NCI-H1105 treated with DMSO at 0.1 percent for 48 hours (cell line): ENCODE data around the gene PTPRT.

Experiments used
- DNase-seq: peaks from one replicate; lab custom pipeline; 2025; lab: John Stamatoyannopoulos, UW

PTPRT gene

DNA sequence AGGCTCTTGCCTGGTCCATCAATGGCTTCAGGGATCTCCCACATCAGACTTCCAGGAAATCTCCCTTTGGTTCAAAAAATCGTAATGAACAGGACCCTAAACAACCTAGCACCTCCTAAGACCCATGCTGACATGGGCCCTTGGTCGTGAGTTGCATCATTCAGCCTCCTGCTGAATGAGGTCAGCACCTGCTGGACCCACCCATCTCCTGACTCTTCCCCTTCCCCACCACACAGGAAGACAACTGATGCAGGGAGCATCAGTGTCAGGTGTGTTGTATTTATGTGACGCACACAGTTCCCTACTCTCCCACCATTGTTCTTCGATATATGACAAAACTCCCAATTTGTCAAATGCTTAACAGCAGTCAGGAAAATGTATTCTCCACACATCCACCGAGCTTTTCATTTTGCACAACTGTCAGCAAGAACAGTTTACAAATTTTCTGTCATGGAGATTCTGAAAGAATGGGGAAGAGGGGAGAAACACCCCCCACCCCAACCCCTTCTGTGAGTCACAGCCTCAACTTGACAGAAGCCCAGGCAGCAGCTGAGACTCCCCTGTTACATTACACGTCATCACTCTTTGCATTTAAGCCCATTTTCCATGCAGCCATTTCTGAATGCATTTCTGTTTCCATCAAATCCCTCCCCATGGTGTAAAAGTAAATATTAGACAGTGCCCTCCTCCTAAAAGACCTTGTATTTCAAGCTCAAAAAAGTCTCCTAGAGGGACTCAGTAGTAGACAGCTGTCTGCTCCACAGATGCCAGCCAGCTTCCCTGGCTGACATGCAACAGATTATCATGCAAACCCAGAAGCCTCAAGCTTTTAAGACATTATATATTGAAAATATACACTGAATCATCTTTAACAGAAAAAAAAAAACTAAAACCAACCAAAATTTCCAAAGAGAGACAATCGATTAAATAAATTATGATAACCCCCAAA is 577.5 kb downstream of the PTPRT start:
- DNase-seq = no peak

GRCh38 chr20:42611423-42611822 is 578.3 kb downstream of the PTPRT start:
- no peak for DNase-seq

GRCh38 chr20:42610070-42610469 is 579.6 kb downstream of the PTPRT start:
- no peak for DNase-seq

DNA sequence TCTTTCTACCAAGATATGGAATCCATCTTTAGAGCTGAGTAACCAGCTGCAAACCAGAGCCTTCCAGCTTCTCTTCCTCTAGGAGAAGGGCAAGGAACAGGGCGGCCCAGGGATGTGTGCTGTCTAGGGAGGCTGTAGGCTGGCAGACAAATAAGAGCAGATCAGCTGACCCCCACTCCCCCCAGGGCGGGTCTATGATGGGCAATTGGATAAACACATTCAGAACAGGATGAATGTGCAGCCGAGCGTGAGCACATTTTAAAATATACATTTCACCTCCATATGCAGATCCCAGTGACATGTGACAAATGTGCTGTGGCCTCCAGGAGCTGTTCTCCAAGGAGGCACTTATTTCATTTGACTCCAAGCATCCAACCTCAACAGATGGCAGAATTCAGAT is 580.1 kb downstream of the PTPRT start:
- no peak for DNase-seq

DNA sequence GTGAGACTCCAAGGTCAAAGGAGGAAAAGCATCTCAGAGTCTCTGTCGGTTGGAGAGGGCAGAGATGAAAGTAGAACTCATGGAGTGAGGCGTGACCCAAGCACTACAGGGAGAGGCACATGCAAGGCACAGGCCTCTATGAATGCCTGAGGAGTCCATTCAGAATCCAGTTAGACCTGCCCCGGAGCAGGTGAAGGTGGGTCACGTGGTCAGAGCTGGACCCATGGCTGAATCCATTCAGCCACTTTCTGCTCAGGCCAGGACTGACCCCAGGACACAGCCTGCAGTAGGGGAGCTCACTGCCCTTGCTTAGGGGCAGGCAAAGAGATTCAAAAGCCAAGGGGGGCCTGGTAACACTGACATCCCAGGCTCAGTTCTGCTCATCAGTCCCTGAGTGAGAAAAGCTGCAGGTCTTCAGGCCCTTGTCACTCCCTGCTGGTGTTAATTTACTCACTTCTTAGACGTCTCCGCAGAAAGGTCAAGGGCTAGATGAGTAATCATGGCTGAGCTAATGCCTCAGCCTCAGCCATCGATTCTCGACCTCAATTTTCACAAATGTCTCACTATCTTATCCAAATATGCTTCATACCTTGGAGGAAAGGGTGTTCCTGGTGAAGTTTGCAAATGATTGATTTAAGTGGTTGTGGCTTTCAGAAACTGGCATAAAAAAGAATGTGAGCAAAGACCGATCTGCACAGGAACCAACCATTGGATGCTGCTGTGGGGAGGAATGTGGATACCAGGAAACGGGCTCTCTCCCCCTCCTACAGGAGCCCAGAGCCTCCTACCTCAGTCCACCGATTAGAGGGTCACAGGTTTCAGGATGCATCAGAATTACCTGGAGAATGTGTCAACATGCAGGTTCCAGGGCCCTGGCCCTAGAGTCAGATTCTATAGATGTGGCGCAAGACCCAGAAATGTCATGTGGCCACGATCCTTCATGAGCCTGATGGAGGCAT is 584.4 kb downstream of the PTPRT start:
- DNase-seq = no peak

DNA sequence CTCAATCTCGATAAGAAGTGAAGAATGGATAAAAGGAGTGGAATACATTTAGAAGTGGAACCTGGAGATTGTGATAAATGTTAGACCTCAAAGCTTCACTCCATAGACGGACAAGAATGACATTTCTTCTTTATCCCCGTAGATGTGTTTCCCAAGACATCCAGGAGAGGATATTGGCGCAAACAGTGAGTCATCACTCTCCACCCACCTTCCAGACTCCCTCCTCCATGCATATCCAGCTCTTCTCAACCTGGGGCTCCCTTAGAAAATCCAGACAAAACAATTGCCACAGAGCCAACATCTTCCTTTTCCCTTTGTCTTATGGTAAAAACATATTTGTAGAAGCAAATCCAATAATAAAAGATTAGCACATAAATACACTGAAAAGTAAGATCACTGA is 586.1 kb downstream of the PTPRT start:
- DNase-seq = no peak

DNA sequence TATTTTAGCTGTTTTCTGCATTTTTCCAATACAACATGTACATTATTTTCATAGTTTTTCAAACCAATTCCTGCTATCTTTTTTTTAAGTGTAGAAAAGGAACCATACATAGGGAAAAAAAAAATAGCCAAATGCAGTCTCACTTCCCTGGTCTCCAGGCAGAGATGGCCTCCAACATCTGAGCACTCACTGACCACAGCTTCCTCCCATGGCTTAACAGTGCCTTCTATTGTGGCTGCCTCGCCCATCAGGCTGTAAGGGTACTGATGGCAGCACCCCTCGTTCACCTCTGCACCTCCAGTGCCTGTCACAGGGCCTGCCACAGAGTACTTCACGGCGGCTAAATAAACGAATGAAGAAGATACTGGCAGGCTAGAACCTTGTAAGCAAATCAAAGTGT is 591.1 kb downstream of the PTPRT start:
- no peak for DNase-seq

DNA sequence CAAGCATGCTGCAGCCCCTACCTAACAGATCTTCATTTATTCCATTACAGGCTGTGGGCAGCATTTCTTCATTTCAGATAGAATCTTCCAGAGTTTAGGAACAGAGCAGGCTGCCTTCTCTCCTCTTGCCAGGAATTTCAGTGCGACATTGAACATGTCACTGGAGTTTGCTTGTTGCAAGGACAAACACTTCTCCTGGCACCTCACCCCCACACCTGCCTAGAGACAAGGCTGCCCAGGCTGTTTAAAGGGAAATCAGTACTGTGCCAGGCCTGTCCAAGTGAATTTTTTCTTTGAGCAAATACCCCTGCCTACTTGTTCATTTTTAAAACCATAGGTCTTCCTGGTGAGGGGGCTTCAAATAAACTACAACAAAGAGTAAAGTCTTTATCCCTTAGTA is 594.1 kb downstream of the PTPRT start:
- DNase-seq = no peak

DNA sequence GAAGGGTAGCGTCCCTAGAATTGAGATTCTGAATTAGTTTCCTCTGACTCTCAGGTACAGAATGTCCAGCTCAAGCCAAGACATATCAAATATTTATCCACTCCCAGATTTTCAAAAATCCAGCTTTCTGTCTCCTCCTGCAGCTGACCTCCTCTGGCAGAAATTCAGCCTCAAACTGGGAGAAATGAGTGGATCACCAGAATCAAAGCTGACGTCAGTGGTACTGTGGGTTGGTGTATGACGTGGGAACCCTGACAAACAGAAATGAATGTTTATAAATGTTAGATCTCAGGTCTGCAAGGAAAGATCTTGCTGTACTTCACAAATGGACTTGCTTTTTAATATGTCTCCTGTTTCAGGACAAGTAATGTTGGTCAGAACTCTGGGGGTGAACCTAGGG is 595.0 kb downstream of the PTPRT start:
- DNase-seq = no peak

- no peak for DNase-seq
These were observed 595.7 kb downstream of the PTPRT start for GRCh38 chr20:42594011-42594410.

DNA sequence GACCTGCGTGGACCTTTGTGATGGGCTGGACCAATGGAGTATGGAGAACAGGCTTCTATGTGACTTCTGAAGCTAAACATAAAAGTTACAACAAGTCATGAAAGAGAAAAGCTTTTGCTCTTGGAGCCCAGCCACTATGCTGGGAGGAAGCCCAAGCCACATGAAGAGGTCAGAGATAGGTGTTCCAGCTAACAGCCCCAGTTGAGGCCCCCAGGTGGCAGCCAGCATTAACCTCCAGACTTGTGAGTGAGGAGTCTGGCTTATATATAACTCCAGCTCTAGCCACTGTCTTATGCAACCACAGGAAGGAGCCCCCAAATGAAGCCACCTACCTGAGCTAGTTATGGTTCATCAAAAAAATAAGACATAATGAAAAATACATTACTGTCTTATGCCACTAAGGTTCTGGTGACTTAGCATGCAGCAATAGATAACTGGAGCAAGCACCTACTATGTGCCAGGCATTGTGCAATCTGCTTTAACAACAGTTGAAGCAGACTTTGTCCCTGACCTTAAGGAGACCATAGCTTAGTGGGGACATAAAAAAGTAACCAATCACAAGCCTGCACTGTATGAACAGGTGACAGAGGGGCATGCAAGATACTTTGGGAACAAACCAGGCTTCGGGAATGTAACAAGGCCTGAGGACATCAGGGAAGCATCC is 599.6 kb downstream of the PTPRT start:
- no peak for DNase-seq

DNA sequence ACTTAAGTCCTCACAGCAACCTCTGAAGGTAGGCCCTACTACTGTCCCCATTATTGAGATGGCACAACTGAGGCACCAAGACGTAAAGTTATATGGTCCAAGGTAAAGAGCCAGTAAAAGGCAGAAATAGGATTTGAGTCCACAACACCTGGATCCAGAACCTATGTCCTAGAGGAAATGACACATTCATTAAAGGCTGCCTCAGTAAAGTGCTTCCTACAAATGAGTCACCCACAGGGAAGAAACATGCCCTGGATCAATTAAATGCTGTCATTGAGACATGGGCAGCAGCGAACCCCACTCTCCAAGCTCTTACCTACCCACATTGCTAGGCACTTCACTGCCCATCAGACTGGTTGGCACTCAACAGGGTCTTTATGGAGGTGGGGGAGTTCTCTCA is 600.9 kb downstream of the PTPRT start:
- no peak for DNase-seq

- no peak for DNase-seq
These were observed 602.3 kb downstream of the PTPRT start for GRCh38 chr20:42587427-42587826.

DNA sequence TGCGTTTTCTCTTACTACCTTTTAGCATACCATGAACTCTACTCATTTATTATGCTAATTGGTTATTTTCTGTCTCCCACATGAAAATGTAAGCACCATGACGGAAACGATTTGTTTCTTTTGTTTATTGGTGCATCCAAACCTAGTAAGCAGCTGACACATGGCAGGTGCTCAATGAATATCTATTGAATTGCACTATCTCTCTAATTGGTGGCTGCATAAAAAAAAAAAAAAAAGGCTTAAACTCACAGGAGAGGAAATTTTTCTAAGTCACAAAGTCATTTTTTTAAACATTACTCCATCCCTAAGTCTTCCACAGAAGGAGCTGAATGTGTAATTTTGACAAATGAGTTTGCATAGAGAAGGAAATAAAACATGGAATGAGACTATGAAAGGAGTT is 608.4 kb downstream of the PTPRT start:
- DNase-seq = no peak

DNA sequence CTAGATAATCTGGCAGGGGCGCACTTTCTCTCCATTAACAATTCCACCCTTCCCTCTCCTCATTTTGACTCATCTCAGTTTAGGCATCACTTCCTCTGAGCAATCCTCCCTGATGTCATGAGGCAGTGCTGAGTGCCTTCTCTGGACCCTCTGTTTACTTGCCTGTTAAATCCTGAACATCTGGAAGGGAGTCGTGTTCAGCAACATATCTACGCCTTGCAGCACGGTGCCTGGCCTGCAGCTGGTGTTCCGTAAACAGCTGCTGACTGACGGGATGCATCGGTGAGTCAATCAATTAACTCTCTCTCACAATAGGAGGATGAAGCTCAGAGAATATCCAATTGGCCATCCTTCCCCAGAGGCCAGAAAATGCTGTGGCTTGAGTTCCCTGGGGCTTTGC is 613.5 kb downstream of the PTPRT start:
- no peak for DNase-seq

DNA sequence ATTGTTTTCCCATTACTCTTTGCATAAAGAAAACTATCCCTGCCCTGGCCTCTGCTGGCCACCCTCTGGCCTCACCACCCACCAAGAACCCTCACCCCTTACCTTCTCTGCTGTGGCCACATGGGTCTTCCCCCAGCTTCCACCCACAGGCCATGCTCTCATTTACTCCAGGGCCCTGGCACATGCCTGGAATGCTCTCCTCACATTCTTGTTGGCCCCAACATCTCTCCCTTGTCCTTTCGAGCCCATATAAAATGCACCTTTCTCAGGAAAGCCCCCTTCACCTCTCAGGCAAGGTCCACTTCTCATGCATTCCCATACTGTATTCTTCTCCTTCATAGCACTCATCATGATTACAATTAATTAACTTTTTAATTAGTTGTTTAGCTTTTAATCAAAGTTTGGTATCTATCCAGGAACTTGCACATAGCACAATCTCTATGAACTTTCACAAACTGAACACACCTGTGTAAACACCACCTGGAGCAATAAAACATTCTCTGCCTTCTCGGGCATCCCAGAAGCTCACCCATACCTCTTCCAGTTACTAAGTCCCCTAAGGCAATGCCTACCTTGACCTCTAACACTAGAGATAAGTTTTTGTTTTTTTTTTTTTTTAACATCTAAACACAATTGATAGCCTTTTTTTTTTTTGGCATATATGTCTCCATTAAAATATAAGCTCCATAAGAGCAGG is 617.2 kb downstream of the PTPRT start:
- DNase-seq = no peak

DNA sequence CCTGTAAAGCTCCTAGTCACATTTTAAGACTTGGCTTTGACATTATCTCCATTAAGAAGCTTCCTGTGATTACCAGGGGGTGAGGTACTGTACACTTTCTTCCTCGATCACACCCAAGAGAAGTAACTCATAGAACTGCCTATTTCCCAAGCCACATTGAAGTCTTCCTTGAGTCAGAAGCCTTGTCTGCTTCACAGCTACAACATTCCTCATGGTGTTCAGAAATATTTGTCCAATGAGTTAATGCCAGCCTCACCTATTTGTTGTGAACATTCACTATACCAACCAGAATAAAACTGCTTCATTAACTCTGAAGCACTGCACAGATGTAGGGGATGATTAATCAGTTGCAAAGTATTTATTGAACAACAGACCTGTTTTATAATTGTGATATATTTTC is 622.3 kb downstream of the PTPRT start:
- no peak for DNase-seq

GRCh38 chr20:42565235-42565995 is 624.3 kb downstream of the PTPRT start:
- no peak for DNase-seq

DNA sequence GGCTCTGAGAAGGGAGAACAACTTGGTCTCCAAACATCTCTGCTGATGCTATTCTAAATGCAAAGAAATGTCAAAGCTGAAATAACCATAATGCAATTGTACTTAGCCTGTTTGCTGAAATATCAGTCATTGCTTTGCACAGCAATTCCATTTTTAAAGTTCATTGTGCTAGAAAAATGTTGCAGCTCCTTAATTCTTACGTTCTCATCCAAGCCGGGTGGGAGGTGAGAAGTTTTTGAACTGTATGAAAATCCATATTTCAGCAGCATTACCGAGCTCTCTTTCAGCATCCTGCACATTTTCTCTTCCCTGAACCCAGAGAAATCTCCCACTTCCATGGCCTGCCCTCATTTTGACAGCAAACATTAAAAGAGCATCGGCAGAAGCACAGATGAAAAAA is 630.0 kb downstream of the PTPRT start:
- no peak for DNase-seq

DNA sequence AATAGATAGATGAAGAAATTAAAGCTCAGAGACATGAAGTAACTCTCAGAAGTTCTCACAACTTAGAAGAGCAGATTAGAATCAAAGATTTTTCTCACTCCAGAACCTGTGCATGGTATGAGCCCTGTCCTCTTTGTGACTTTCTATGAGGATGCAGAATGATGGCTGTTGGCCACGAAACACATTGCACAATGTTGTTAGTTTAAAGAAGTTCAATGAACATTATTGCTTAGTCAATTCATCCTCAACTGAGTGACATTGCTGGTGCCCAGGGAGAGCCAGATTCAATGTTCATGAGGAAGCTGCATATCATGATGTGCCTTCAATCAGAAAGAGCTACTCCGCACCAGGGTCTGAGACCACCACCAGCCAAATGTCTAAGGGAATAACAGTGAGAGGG is 633.1 kb downstream of the PTPRT start:
- no peak for DNase-seq

DNA sequence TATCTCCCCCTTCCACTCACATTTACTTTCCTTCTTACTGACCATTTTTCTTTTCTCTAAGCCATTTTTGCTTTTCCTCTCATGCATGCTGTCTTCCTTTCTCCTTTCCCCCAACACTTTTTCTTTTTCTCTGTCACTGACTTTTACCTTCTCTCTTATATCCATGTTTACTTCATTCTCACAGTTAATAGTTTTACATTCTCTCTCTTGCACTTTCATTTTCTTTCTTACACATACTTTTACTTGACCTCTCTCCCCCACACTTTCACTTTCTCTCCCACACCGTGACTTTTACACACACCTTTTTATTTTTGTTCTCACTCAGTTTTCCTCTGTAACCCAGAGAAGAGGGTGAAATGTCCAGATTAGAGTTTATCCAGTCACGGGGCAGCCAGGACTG is 636.3 kb downstream of the PTPRT start:
- no peak for DNase-seq
